HUDEP-2 (cell line): ENCODE results near the gene DLEU7.
A peak's percentile ranks its signal among the peaks of the same experiment; 100 is the strongest.

ENCODE experiments used
- DNase-seq, 76 experiments: peaks; one replicate each; lab custom pipeline; 2025; ENCODE audit not compliant: unreplicated experiment in 76 of 76; lab: John Stamatoyannopoulos, UW

Gene DLEU7

DNA sequence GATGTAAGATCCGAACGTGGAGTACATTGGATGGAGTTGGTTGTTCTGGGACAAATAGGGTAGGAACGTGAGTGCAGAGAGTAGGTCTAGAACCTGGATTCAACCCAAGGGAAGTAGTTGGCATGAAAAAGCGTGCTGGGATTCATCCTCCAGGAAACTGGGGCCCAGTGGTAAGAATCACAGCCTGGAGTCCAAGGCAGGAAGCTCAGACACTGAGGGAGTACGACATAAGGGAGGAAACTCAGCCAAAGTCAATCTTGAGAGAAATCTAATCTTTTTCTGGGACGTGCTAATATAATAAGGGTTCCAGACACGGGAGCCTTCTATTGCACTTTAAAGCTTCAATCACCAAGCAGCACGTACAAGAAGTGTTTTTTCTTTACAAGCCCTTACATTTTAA is 46.4 kb downstream of the DLEU7 start:
- no peak for DNase-seq

DNA sequence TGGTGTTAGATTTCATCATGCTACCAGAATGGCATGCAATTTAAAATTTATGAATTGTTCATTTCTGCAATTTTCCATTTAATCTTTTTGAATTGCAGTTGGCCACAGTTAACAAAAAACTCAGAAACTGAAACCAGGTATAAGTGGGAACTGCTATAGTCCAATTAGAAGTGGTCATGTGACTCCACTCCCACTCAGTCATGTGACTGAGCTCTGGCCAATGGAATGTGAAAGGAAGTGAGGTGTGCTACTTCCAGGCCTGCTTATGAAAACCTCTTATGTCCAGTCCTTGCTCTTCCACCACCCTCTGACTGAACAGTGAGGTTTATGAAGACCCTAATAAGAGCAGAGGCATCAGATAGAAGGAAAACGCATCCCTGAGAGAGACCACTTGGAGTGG is 47.0 kb downstream of the DLEU7 start:
- DNase-seq = no peak

DNA sequence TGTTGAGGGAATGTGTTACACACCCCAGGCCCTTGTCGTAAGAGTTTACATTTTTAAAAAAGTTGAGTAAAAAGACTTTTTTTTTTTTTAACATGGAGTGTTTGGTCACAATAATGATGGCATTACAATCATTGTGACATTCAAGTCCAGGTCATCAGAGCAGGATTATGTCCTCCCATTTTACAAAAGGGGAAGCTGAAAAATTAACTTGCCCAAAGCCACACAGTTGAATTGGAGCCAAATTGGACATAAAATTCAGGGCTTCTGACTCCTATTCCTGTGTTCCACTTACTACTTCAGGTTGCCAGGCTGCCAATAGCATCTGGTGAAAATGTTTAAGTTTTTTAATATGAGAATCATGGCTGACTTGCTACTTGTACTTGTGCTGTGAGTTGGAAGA is 49.3 kb downstream of the DLEU7 start:
- no peak for DNase-seq

DNA sequence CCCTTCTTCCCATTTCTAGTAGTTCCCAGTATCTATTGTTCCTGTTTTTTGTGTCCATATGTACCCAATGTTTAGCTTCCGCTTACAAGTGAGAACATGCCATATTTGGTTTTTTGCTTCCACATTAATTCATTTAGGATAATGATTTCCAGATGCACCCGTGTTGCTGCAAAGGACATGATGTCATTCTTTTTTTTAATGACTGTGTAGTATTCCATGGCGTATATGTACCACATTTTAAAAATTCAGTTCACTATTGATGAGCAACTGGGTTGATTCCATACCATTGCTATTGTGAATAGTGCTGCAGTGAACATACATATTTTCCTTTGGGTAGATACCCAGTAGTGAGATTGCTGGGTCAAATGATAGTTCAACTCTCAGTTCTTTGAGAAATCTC is 50.5 kb downstream of the DLEU7 start:
- DNase-seq = no peak

DNA sequence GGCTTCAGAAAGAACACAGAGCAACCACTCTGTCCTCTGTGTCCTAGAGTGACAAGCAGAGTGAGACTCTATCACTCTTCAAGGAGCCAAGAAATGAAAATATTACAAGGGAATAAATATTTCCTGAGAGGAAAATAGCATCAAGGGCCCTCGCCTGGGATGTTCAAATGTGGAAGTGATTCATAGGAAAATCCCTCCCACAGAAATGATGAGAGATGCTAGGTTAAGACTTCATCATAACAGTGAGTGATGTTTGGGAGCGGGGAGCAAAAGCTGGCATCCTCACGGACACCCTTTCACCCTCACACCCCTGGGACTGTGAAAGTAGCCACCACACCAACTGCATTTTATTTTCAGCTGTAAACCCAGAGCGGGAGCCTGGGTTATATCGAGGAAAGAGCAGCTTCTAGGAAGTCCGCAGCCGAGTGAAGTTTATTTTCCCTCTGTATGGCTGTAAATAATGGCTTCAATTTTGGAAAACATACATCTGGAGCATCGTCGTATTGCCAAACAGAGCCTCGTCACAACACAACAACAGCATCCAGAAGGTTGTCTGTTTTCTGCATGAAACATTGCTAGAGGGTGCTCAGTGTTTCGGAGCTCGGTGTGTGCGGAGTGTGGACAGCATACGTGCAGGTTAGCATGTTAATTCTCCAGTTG is 54.8 kb downstream of the DLEU7 start:
- DNase-seq = no peak

DNA sequence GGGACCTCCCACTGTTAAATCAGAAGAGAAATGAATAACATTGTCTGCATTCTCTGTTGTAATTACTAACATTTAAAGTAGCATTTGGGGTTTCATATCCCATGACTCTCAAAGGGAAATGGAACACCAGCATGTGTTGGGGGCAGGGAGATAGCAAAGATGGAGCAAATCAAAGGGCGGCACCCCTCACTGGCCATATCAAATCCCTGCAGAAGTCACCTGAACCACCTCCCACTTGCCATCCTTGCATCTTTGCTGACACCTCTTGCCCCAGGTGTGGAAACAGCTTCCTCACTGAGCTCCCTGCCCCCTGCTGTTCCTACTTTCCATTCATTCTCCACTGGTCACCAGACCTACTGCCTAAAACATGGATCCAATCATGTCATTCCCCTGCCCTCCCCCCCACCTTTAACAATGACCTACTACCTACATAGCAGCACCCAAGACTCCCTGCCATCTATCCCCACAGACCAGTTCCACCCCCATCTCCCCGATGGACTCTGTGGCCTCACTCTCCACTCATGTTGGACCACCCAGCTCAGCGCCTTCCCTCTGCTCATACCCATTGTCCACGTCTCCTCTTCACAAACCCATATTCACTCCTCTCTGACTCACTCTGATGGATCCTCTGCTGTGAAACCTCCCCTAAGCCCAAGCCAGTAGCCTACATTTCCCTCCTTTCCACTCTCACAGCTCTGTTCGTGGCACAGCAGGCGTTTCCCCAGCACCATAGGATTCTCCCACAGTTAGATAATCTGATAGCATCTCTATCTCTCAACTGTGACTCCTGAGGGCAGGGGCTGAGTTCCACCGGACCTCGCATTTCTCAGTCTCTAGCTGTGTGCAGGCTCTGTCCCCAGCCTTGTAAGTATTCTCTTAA is 55.9 kb downstream of the DLEU7 start:
- DNase-seq = no peak

DNA sequence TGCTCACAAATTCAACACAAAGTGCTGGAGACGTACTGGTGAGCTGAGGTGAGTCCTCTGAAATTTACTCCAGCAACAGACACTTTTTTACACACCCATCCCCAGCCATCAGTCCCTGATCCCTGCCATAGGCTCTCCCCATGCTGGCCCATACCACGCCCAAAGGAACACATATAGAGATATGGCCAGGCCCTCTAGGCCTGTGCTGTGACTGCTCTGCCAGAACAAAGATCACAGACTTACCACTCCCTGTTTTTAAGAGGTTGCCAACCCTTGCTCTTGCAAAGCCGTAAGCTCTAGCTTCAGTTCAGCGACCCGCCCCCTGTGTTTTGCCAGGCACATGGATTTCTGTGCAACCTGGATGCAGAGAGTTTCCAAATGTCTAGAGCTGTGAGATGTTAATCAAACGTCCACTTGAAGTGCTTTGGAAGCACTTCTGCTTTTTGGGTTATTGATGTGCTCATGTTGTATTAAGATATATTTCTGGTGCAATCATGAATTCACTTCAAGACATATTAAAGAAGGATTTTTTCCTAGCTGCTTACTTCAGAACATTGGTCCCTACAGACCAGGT is 59.7 kb downstream of the DLEU7 start:
- DNase-seq = peak in 3 of 76 experiments; percentile 2 to 15 (median 15)

- DNase-seq = no peak
These were observed 60.4 kb downstream of the DLEU7 start for GRCh38 chr13:50783066-50783465.

- DNase-seq = no peak
These were observed 63.1 kb downstream of the DLEU7 start for GRCh38 chr13:50780201-50781015.

DNA sequence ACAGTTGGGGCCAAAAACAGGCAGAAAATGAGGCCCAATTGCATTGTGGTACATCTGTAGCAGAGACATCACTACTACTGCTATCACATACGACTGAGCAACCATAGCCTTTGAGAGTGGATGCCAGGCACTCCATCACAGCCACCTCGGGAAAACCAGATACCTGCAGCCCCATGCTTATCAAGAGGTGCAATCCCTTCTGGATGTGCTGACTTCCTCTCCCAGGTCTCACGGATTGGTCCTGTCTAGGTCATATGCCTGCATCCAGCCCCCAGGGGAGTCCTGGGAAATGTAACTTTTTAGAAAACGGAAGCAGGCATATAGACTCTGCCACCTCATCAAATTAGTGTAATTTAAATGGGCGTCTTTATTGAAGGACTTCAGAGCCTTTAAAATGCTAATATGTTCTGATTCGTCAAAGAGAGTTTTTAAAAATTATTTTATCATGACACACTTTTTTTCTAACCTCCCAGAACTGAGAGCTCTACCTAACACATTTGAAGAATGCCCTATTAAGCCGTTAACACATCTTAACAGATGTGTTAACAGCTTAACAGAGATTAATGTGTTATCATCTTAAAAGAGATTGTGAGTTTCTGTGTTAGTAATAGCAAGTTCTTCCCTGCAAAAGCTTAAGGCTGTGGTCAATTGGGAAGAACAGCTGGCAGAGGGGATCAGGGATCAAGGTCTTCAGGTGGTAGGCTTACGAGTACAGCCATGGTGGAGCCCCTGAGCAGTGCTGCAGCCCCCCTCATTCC is 63.9 kb downstream of the DLEU7 start:
- no peak for DNase-seq
